T-cell (primary cell): ENCODE results near the gene AFF1. TPM values are rescaled to one million over a fixed set of nuclear protein-coding genes. Genes with fewer than 3 reads are reported as not detected.

ENCODE experiments used
- ATAC-seq, 4 experiments: fragments of 200-7000 bp in 3 of 4; fragments of 150-1000 bp in 1 of 4; cut with Tn5 transposase; replicated peaks in 1 of 4; 1 replicate in 3 of 4; 2 replicates in 1 of 4; pipeline ENCODE4 v1.10.0; 2021; ENCODE audit warnings: moderate library complexity in 3 of 4, mild to moderate bottlenecking in 2 of 4, moderate number of reproducible peaks in 1 of 4
- CTCF ChIA-PET, 2 donors: fragments of 300-600 bp; sonication (Branson Sonifier 250); formaldehyde crosslinking; loops; one replicate each; lab custom pipeline; 2022; ENCODE audit warnings: antibody characterized with exemption in 2 of 2; lab: Charles Lee
- POLR2A ChIA-PET, 2 donors: fragments of 300-600 bp; sonication (Branson Sonifier 250); formaldehyde crosslinking; loops; one replicate each; lab custom pipeline; 2022; ENCODE audit warnings: antibody characterized with exemption in 2 of 2; lab: Charles Lee
- DNase-seq, 35 experiments: peaks; one replicate each; pipeline versions ENCODE4 v3.0.0 to v3.0.0-alpha.2; 2013 to 2023
- H3K27ac ChIP-seq: one replicate; pipeline ENCODE4 v1.5.1; 2013; ENCODE audit warnings: low read length
- H3K27me3 ChIP-seq, 2 experiments: replicated peaks in 1 of 2; 1 replicate in 1 of 2; 2 replicates in 1 of 2; pipeline versions ENCODE4 v1.6.1 to v1.7.0; 2013; ENCODE audit warnings: low read length in 1 of 2, mixed read lengths in 1 of 2; ENCODE audit not compliant: control insufficient read depth in 2 of 2, insufficient read depth in 2 of 2; ENCODE audit errors: extremely low read depth in 1 of 2
- H3K36me3 ChIP-seq, 2 donors: 1 replicate in 1 of 2; 2 replicates in 1 of 2; pipeline versions ENCODE4 v1.6.1 to v1.7.0; 2013; ENCODE audit warnings: low read length in 1 of 2; ENCODE audit not compliant: control insufficient read depth in 2 of 2, insufficient read depth in 1 of 2; ENCODE audit errors: extremely low read depth in 1 of 2
- H3K4me1 ChIP-seq, 2 experiments: 1 replicate in 1 of 2; 2 replicates in 1 of 2; pipeline versions ENCODE4 v1.6.1 to v1.7.0; 2013; ENCODE audit warnings: low read length in 2 of 2, mixed read lengths in 1 of 2; ENCODE audit not compliant: insufficient read depth in 2 of 2, control insufficient read depth in 1 of 2; ENCODE audit errors: extremely low read depth in 1 of 2
- H3K4me3 ChIP-seq, 2 donors: 1 replicate in 1 of 2; 2 replicates in 1 of 2; pipeline versions ENCODE4 v1.5.1 to v1.7.0; 2013; ENCODE audit warnings: mild to moderate bottlenecking in 2 of 2, low read length in 1 of 2, moderate library complexity in 1 of 2; ENCODE audit not compliant: control insufficient read depth in 1 of 2; ENCODE audit errors: extremely low read depth in 1 of 2
- H3K9me3 ChIP-seq: 2 replicates; pipeline ENCODE4 v1.7.0; 2013
- H3K27ac Mint-ChIP-seq, 2 donors: one replicate each; pipeline ENCODE4 v1.8.0; 2020 to 2021; ENCODE audit warnings: mild to moderate bottlenecking in 2 of 2, mixed read lengths in 2 of 2
- H3K27me3 Mint-ChIP-seq, 2 donors: one replicate each; pipeline ENCODE4 v1.8.0; 2021 to 2022; ENCODE audit warnings: mixed read lengths in 2 of 2
- H3K36me3 Mint-ChIP-seq: one replicate; pipeline ENCODE4 v1.8.0; 2021; ENCODE audit warnings: mixed read lengths
- H3K4me1 Mint-ChIP-seq, 3 donors: one replicate each; pipeline ENCODE4 v1.8.0; 2020 to 2022; ENCODE audit warnings: mixed read lengths in 3 of 3, mild to moderate bottlenecking in 1 of 3
- H3K4me3 Mint-ChIP-seq, 3 donors: one replicate each; pipeline ENCODE4 v1.8.0; 2020 to 2022; ENCODE audit warnings: mild to moderate bottlenecking in 3 of 3, mixed read lengths in 3 of 3, moderate library complexity in 3 of 3
- H3K9me3 Mint-ChIP-seq, 3 donors: one replicate each; pipeline ENCODE4 v1.8.0; 2020 to 2022; ENCODE audit warnings: mixed read lengths in 3 of 3
- WGBS: methylation state at CpG from one replicate; pipeline ENCODE4 v1.1.5; 2013; ENCODE audit warnings: missing lambda C conversion rate; ENCODE audit not compliant: insufficient coverage; 5-methylcytosine and 5-hydroxymethylcytosine counted together
- total RNA-seq, 35 experiments: library from RNA in 6 of 35; stranded (reverse) in 6 of 35; fragments of 120-200 nt in 1 of 35; gene quantifications; one replicate each; pipeline versions ENCODE4 v1.2.1 to v1.2.4 and lab custom pipeline; 2013 to 2026

AFF1 gene
- total RNA-seq, 5 donors from 2014 or later (not counting 1 experiment from before 2014, with no cell fraction given): 65.3 to 112 (median 93.4) TPM

- Mint-ChIP-seq H3K27ac (no peak overlapping the region), H3K36me3 (peaks cover 32% of the 10 kb centered on the region), H3K4me1 (no peaks in the 10 kb centered on the region), H3K4me3 (no peak overlapping the region), H3K27me3 (no peaks in the 10 kb centered on the region), H3K9me3 (no peaks in the 10 kb centered on the region)
- ATAC-seq: no peak
- Histone ChIP-seq H3K36me3 (no peaks in the 10 kb centered on the region), H3K4me3 (no peak overlapping the region), H3K27me3 (no peaks in the 10 kb centered on the region), H3K27ac (no peak overlapping the region), H3K4me1 (no peaks in the 10 kb centered on the region), H3K9me3 (no peaks in the 10 kb centered on the region)
- ChIA-PET POLR2A (no interaction called here), CTCF (no interaction called here)
- no peak for DNase-seq
- WGBS: 100% methylated on average over 1 of the region's 2 CpGs
Observed at GRCh38 chr4:87180767-87181166, 246.0 kb downstream of the AFF1 start.

GRCh38 chr4:87185146-87185870 lies 250.5 kb downstream of the AFF1 start:
- Mint-ChIP-seq H3K4me1 (no peaks in the 10 kb centered on the region), H3K36me3 (peaks cover 15% of the 10 kb centered on the region), H3K27ac (no peak overlapping the region), H3K9me3 (no peaks in the 10 kb centered on the region), H3K27me3 (no peaks in the 10 kb centered on the region), H3K4me3 (no peak overlapping the region)
- Histone ChIP-seq H3K9me3 (no peaks in the 10 kb centered on the region), H3K4me3 (no peak overlapping the region), H3K27ac (no peak overlapping the region), H3K4me1 (no peaks in the 10 kb centered on the region), H3K36me3 (no peaks in the 10 kb centered on the region), H3K27me3 (no peaks in the 10 kb centered on the region)
- ATAC-seq: no peak
- no peak for DNase-seq
- WGBS: 100% methylated on average over 1 of the region's 5 CpGs
- ChIA-PET CTCF (no interaction called here), POLR2A (no interaction called here)

GRCh38 chr4:87188048-87188447 lies 253.2 kb downstream of the AFF1 start:
- POLR2A ChIA-PET: no interaction called here
- H3K9me3 ChIP-seq: no peaks in the 10 kb centered on the region
- H3K27ac ChIP-seq: no peak overlapping the region
- ATAC-seq: no peak
- CTCF ChIA-PET: no interaction called here
- H3K36me3 ChIP-seq: no peaks in the 10 kb centered on the region
- no peak for DNase-seq
- no peak overlapping the region for H3K27ac Mint-ChIP-seq
- no peaks in the 10 kb centered on the region for H3K9me3 Mint-ChIP-seq
- WGBS: no CpG with 5 or more reads among the region's 2 CpGs
- H3K4me1 Mint-ChIP-seq: no peaks in the 10 kb centered on the region
- no peak overlapping the region for H3K4me3 Mint-ChIP-seq
- no peaks in the 10 kb centered on the region for H3K27me3 Mint-ChIP-seq
- H3K27me3 ChIP-seq: no peaks in the 10 kb centered on the region
- no peaks in the 10 kb centered on the region for H3K4me1 ChIP-seq
- no peak overlapping the region for H3K4me3 ChIP-seq
- H3K36me3 Mint-ChIP-seq: peaks cover 18% of the 10 kb centered on the region

- Histone ChIP-seq H3K9me3 (no peaks in the 10 kb centered on the region), H3K4me3 (no peak overlapping the region), H3K36me3 (no peaks in the 10 kb centered on the region), H3K4me1 (no peaks in the 10 kb centered on the region), H3K27me3 (no peaks in the 10 kb centered on the region), H3K27ac (no peak overlapping the region)
- no peak overlapping the region for H3K4me3 Mint-ChIP-seq
- ChIA-PET POLR2A (no interaction called here), CTCF (no interaction called here)
- no peak overlapping the region for H3K27ac Mint-ChIP-seq
- DNase-seq (no peak), ATAC-seq (no peak)
- peaks cover 19% of the 10 kb centered on the region for H3K36me3 Mint-ChIP-seq
- H3K27me3 Mint-ChIP-seq: no peaks in the 10 kb centered on the region
- H3K4me1 Mint-ChIP-seq: no peaks in the 10 kb centered on the region
- WGBS: 93% methylated on average over 6 of the region's 7 CpGs
- no peaks in the 10 kb centered on the region for H3K9me3 Mint-ChIP-seq
Observed at GRCh38 chr4:87188932-87189331, 254.1 kb downstream of the AFF1 start.

Other genes with a start within 250 kb of the AFF1 start
- gene SLC10A6, start 85.6 kb upstream of the AFF1 start, total RNA-seq: not detected
- under 1 TPM in 1 of 5 donors, not detected in 4; 0.79 TPM for gene C4orf36, start 42.6 kb upstream of the AFF1 start, total RNA-seq